Measurements from ENCODE around the gene TOMM6. TPM values are rescaled to one million over a fixed set of nuclear protein-coding genes. Genes with fewer than 3 reads are reported as not detected.
A peak's percentile ranks its signal among the peaks of the same experiment; 100 is the strongest.
"Not testable (repeated sequence)": the region's sequence is repeated elsewhere in the genome, so short reads cannot be mapped to it uniquely, and the experiment has no call there.

Gene TOMM6
- total RNA-seq, 1 donor from 2014 or later = 122 TPM

GRCh38 chr6:41785254-41785653 lies 2.2 kb upstream of the TOMM6 start:
- no peak for DNase-seq (ENCODE audit: low spot score)

GRCh38 chr6:41785689-41786450 lies 1.6 kb upstream of the TOMM6 start:
- DNase-seq (ENCODE audit: low spot score) = no peak

- DNase-seq (ENCODE audit: low spot score) = peak; percentile 91
Measured at GRCh38 chr6:41786451-41787218, 859 bp upstream of the TOMM6 start.

GRCh38 chr6:41789390-41789724 lies 1.9 kb downstream of the TOMM6 start:
- DNase-seq (ENCODE audit: low spot score) = no peak

- no peak for DNase-seq (ENCODE audit: low spot score)
Measured at GRCh38 chr6:41790045-41790444, 2.6 kb downstream of the TOMM6 start.

- no peak for DNase-seq (ENCODE audit: low spot score)
Measured at GRCh38 chr6:41791305-41791704, 3.8 kb downstream of the TOMM6 start.

- DNase-seq (ENCODE audit: low spot score) = no peak
Measured at GRCh38 chr6:41791984-41792383, 4.5 kb downstream of the TOMM6 start.

- DNase-seq (ENCODE audit: low spot score) = no peak
Measured at GRCh38 chr6:41796474-41796873, 9.0 kb downstream of the TOMM6 start.

- DNase-seq (ENCODE audit: low spot score) = no peak
Measured at GRCh38 chr6:41798901-41799558, 11.5 kb downstream of the TOMM6 start.

- DNase-seq (ENCODE audit: low spot score) = no peak
Measured at GRCh38 chr6:41799559-41799911, 12.0 kb downstream of the TOMM6 start.

GRCh38 chr6:41801380-41801779 lies 13.9 kb downstream of the TOMM6 start:
- no peak for DNase-seq (ENCODE audit: low spot score)

- DNase-seq (ENCODE audit: low spot score) = no peak
Measured at GRCh38 chr6:41805830-41806774, 18.6 kb downstream of the TOMM6 start.

GRCh38 chr6:41811095-41811494 lies 23.6 kb downstream of the TOMM6 start:
- DNase-seq (ENCODE audit: low spot score) = no peak

GRCh38 chr6:41811946-41812345 lies 24.5 kb downstream of the TOMM6 start:
- DNase-seq (ENCODE audit: low spot score) = not testable (repeated sequence)

- no peak for DNase-seq (ENCODE audit: low spot score)
Measured at GRCh38 chr6:41813469-41813868, 26.0 kb downstream of the TOMM6 start.

GRCh38 chr6:41813956-41814355 lies 26.5 kb downstream of the TOMM6 start:
- DNase-seq (ENCODE audit: low spot score) = no peak

GRCh38 chr6:41814629-41815028 lies 27.1 kb downstream of the TOMM6 start:
- no peak for DNase-seq (ENCODE audit: low spot score)

GRCh38 chr6:41815587-41815986 lies 28.1 kb downstream of the TOMM6 start:
- DNase-seq (ENCODE audit: low spot score) = no peak

- DNase-seq (ENCODE audit: low spot score) = peak; percentile 38
Measured at GRCh38 chr6:41818271-41819054, 31.0 kb downstream of the TOMM6 start.

GRCh38 chr6:41821266-41821665 lies 33.8 kb downstream of the TOMM6 start:
- no peak for DNase-seq (ENCODE audit: low spot score)

- no peak for DNase-seq (ENCODE audit: low spot score)
Measured at GRCh38 chr6:41822021-41822420, 34.5 kb downstream of the TOMM6 start.

All from umbilical cord (tissue), 2 donors.